Cardiac muscle cell (in vitro differentiated cells and primary cell): ENCODE results near the gene MCL1. TPM values are rescaled to one million over a fixed set of nuclear protein-coding genes. Genes with fewer than 3 reads are reported as not detected.
A peak's percentile ranks its signal among the peaks of the same experiment; 100 is the strongest.
"Not testable (repeated sequence)": the region's sequence is repeated elsewhere in the genome, so short reads cannot be mapped to it uniquely, and the experiment has no call there.

Experiments
- DNase-seq, 2 donors: peaks; one replicate each; pipeline versions ENCODE4 v3.0.0 to v3.0.0-alpha.2; 2010 to 2017; ENCODE audit warnings: low read depth in 1 of 2, low spot score in 1 of 2
- H3K27ac ChIP-seq: fragments of 200-600 bp; sonication (generic); 2 replicates; pipeline ENCODE4 v1.5.1; 2016
- H3K27me3 ChIP-seq: fragments of 200-600 bp; sonication (generic); 2 replicates; pipeline ENCODE4 v1.6.0; 2016; ENCODE audit warnings: control low read depth
- H3K36me3 ChIP-seq: fragments of 200-600 bp; sonication (generic); 2 replicates; pipeline ENCODE4 v1.5.1; 2016; ENCODE audit warnings: control low read depth
- H3K4me1 ChIP-seq: fragments of 200-600 bp; sonication (generic); 2 replicates; pipeline ENCODE4 v1.8.1; 2017; ENCODE audit warnings: low read depth, mild to moderate bottlenecking, mixed run types
- H3K4me3 ChIP-seq: fragments of 200-600 bp; sonication (generic); 2 replicates; pipeline ENCODE4 v1.5.1; 2016; ENCODE audit warnings: mild to moderate bottlenecking
- H3K9me3 ChIP-seq: fragments of 200-600 bp; sonication (generic); 2 replicates; pipeline ENCODE4 v1.5.1; 2017; ENCODE audit warnings: low read depth, mild to moderate bottlenecking, control low read depth
- polyA plus RNA-seq: library from polyadenylated mRNA; unstranded; fragments of >200 nt; fragmentation: Nextera tagmentation; extraction: Ambion mirVana; gene quantifications from 2 replicates; pipeline ENCODE4 v1.2.1, GENCODE V29; 2016
- total RNA-seq: library from RNA; depleted of rRNA; stranded (reverse); fragments of >200 nt; gene quantifications from 2 replicates; pipeline ENCODE4 v1.2.3, GENCODE V29; 2016
- TF ChIP-seq, protein P1 (sequence below): IDR thresholded peaks from 2 replicates; pipeline ENCODE4 v1.5.1; 2012; ENCODE audit warnings: low read depth, mild to moderate bottlenecking, low read length

MCL1 gene
- total and polyA plus RNA-seq, 2 experiments from 2014 or later: 65.2 to 101 TPM

DNA sequence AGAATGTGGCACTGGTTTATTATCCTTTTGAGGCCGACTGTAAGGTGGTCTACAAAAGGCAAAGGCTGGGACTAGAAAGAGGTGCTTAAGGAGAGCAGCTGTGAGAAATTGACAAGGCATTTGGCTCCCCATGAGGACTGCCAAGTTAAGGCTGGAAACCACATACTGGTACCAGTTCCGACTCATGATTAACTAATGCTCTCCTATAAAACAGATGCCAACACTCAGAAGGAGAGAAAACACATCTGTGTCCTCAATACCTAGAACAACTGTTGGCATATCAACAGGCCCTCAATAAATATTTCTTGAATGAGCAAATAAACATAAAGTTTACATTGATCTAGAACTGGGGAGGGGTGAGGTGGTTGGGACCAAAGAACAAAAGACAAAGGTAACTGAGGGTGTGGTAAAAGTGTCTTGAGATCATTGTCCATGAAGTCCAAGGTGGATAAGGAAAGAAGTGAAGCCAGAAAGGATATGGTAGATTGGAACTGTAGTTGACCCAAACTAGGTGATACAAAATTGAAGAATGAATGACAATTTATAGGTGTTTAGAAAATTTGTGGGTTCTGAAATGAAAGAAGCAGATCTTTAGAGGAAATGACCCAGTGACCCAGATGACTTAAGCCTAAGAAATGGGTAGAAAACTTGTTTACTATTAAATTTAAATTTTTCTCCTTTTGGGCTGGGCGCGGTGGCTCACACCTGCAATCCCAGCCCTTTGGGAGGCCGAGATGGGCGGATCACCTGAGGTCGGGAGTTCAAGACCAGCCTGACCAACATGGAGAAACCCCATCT is 16.9 kb upstream of the MCL1 start:
- Histone ChIP-seq H3K36me3 (no peaks in the 10 kb centered on the region), H3K9me3 (no peaks in the 10 kb centered on the region), H3K27me3 (no peaks in the 10 kb centered on the region), H3K4me1 (no peaks in the 10 kb centered on the region), H3K27ac (no peak overlapping the region), H3K4me3 (no peak overlapping the region)
- TF ChIP-seq, protein P1, sequence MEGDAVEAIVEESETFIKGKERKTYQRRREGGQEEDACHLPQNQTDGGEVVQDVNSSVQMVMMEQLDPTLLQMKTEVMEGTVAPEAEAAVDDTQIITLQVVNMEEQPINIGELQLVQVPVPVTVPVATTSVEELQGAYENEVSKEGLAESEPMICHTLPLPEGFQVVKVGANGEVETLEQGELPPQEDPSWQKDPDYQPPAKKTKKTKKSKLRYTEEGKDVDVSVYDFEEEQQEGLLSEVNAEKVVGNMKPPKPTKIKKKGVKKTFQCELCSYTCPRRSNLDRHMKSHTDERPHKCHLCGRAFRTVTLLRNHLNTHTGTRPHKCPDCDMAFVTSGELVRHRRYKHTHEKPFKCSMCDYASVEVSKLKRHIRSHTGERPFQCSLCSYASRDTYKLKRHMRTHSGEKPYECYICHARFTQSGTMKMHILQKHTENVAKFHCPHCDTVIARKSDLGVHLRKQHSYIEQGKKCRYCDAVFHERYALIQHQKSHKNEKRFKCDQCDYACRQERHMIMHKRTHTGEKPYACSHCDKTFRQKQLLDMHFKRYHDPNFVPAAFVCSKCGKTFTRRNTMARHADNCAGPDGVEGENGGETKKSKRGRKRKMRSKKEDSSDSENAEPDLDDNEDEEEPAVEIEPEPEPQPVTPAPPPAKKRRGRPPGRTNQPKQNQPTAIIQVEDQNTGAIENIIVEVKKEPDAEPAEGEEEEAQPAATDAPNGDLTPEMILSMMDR: no peak
- DNase-seq: peak in 1 of 2 donors; percentile 13

DNA sequence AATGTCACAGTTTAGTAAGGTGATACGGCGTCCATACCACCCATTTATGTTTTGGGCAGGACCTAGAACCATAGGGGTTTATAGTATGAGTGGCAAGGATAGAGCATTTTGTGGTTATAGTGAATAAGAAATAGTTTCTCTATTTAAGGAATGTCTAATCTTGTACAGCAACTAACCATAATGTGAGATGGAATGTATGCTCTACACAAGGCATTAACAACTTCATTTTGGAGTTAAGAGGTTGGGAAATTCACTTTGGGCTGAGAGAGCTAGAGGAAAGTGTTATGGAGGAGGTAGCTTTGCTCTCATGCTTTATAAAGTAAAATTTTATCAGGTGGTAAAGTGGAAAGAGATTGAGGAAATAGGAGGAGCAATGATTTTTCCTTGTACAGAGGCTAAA is 3.0 kb upstream of the MCL1 start:
- H3K36me3 ChIP-seq: no peaks in the 10 kb centered on the region
- H3K27ac ChIP-seq: no peak overlapping the region
- H3K4me1 ChIP-seq: peaks cover under 1% of the 10 kb centered on the region
- H3K4me3 ChIP-seq: no peak overlapping the region
- peak in 1 of 2 donors; percentile 59 for DNase-seq
- H3K27me3 ChIP-seq: no peaks in the 10 kb centered on the region
- no peaks in the 10 kb centered on the region for H3K9me3 ChIP-seq
- TF ChIP-seq, protein P1: no peak

DNA sequence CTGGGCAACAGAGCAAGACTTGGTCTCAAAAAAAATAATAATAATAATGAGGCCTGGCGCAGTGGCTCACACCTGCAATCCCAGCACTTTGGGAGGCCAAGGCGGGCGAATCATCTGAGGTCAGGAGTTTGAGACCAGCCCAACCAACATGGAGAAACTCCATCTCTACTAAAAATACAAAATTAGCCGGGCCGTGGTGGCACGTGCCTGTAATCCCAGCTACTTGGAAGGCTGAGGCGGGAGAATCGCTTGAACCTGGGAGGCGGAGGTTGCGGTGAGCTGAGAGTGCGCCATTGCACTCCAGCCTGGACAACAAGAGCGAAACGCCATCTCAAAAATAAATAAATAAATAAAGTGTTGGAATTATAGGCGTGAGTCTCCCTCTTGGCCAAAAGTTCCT is 2.6 kb upstream of the MCL1 start:
- not testable (repeated sequence) for H3K4me1 ChIP-seq, H3K9me3 ChIP-seq, H3K27ac ChIP-seq, DNase-seq, H3K27me3 ChIP-seq, H3K36me3 ChIP-seq, H3K4me3 ChIP-seq

DNA sequence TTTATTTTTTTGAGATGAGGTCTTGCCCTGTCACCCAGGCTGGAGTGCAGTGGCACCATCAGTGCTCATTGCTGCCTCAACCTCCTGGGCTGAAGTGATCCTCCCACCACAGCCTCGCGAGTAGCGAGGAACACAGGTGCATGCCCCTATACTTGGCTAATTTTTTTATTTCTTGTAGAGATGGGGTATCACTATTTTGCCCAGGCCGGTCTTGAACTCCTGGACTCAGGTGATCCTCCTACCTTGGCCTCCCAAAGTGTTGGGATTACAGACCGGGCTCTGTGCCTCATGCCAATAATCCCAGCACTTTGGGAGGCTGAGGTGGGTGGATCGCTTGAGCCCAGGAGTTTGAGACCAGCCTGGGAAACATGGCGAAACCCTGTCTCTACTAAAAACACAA is 2.0 kb upstream of the MCL1 start:
- H3K27ac ChIP-seq, H3K9me3 ChIP-seq, DNase-seq, H3K36me3 ChIP-seq, H3K27me3 ChIP-seq, H3K4me3 ChIP-seq, H3K4me1 ChIP-seq: not testable (repeated sequence)

DNA sequence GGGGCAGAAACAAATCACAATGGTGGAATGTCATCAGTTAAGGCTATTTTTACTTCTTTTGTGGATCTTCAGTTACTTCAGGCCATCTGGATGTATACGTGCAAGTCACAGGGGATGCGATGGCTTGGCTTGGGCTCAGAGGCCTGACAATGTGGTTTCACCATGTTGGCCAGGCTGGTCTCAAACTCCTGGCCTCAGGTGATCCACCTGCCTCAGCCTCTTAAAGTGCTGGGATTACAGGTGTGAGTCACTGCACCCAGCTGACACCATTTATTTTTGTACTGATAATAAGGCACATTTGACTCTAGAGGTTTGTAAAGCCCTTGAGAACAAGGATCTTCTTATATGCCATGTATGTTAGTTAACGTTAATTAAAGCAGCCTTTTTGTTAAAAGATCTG is 1.6 kb upstream of the MCL1 start:
- not testable (repeated sequence) for H3K27me3 ChIP-seq, H3K27ac ChIP-seq, DNase-seq, H3K4me3 ChIP-seq, H3K9me3 ChIP-seq
- Histone ChIP-seq H3K4me1 (peaks cover 14% of the 10 kb centered on the region), H3K36me3 (peaks cover 12% of the 10 kb centered on the region)

DNA sequence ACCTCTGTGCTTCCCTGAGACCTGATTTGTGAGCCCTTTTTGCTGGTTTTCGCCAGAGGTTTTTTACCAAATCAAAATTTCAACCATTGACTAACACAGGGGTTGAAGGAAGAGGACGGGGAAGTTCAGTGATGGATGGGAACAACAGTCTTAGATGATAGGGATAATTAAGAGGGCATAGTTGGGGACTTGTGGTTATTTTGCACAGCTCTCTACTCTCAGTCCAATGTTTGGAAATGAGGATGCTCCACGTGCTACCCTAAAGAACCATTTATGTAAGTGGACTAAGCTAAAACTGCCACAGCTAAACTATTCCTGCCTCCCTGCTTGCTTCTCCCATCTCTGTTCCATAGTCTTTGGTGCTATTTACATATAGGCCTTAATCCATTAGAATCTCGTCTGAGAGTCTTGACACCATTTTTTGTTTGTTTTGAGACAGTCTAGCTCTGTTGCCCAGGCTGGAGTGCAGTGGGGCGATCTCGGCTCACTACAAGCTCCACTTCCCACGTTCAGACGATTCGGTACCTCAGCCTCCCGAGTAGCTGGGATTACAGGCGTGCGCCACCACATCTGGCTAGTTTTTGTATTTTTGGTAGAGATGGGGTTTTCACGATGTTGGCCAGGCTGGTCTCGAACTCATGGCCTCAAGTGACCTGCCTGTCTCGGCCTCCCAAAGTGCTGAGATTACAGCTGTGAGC is 684 bp upstream of the MCL1 start:
- Histone ChIP-seq H3K4me1 (peaks cover 23% of the 10 kb centered on the region), H3K27me3 (no peaks in the 10 kb centered on the region), H3K9me3 (no peaks in the 10 kb centered on the region), H3K27ac (peak overlapping the region; percentile 99), H3K4me3 (peak overlapping the region; percentile 76), H3K36me3 (peaks cover 21% of the 10 kb centered on the region)
- no peak for DNase-seq
- TF ChIP-seq, protein P1: no peak
